HepG2 (cell line): ENCODE data around the gene PLEKHG4B. TPM values are rescaled to one million over a fixed set of nuclear protein-coding genes. Genes with fewer than 3 reads are reported as not detected.
"Not testable (repeated sequence)": the region's sequence is repeated elsewhere in the genome, so short reads cannot be mapped to it uniquely, and the experiment has no call there.

Source experiments
- ATAC-seq: fragments of 200-7000 bp; cut with Tn5 transposase; 3 replicates; pipeline ENCODE4 v1.9.1; 2020; ENCODE audit warnings: mild to moderate bottlenecking, moderate library complexity
- BruUV-seq: library from RNA; stranded (reverse); fragments of 400-500 nt; replicated peaks from 2 replicates; lab custom pipeline; 2021; lab: Mats Ljungman, UMichigan
- CTCF ChIA-PET: fragments of 300-600 bp; formaldehyde crosslinking; extraction: SDS; loops from one replicate; lab custom pipeline; 2021; ENCODE audit warnings: low total read pairs, inconsistent platforms, low intra/inter-chr PET ratio; lab: Yijun Ruan, JAX
- POLR2A ChIA-PET: fragments of 350-600 bp; sonication (Branson Sonifier 250); formaldehyde crosslinking; loops from one replicate; lab custom pipeline; 2020; ENCODE audit warnings: antibody characterized with exemption, inconsistent platforms; lab: Yijun Ruan, JAX
- DNase-seq: peaks from one replicate; pipeline ENCODE4 v3.0.0-alpha.2; 2015; ENCODE audit warnings: low spot score
- FAIRE-seq: peaks from 3 replicates; lab custom pipeline; 2011; peaks lifted over from hg19 to GRCh38; lab: Jason Lieb, UNC
- H2AFZ ChIP-seq: one replicate; pipeline ENCODE4 v1.6.1; 2011; ENCODE audit warnings: low read length, inconsistent platforms
- H3K27ac ChIP-seq: fragments of 300-600 bp; 3 replicates; pipeline ENCODE4 v1.8.0; 2011; ENCODE audit warnings: mixed run types, mild to moderate bottlenecking, mixed read lengths, low read length, inconsistent platforms; ENCODE audit not compliant: insufficient read depth; ENCODE audit errors: extremely low read length
- H3K27me3 ChIP-seq, 2 experiments: fragments of 200-600 bp in 1 of 2; 2 replicates in 1 of 2; 3 replicates in 1 of 2; pipeline versions ENCODE4 v1.6.0 to v1.8.0; 2011; ENCODE audit warnings: low read length in 2 of 2, mild to moderate bottlenecking in 2 of 2, moderate library complexity in 2 of 2, inconsistent platforms in 1 of 2; ENCODE audit not compliant: insufficient read depth in 2 of 2, control insufficient read depth in 1 of 2
- H3K36me3 ChIP-seq, 2 experiments: fragments of 200-600 bp in 1 of 2; replicated peaks in 1 of 2; 2 replicates in 1 of 2; 3 replicates in 1 of 2; pipeline versions ENCODE4 v1.5.1 to v1.8.0; 2011; ENCODE audit warnings: low read length in 2 of 2, inconsistent platforms in 1 of 2; ENCODE audit not compliant: insufficient read depth in 2 of 2, control insufficient read depth in 1 of 2
- H3K4me1 ChIP-seq: 2 replicates; pipeline ENCODE4 v1.5.1; 2012; ENCODE audit warnings: low read length, inconsistent platforms; ENCODE audit not compliant: insufficient read depth
- H3K4me2 ChIP-seq: 2 replicates; pipeline ENCODE4 v1.6.0; 2011; ENCODE audit warnings: low read depth, low read length, inconsistent platforms
- H3K4me3 ChIP-seq, 3 experiments: fragments of 200-600 bp in 1 of 3; sonication (generic), shearing (Covaris generic) in 1 of 3; replicated peaks in 1 of 3; 2 replicates each; pipeline ENCODE4 v1.5.1; 2011 to 2016; ENCODE audit warnings: low read length in 3 of 3, inconsistent platforms in 2 of 3, low read depth in 2 of 3, mild to moderate bottlenecking in 2 of 3, control low read depth in 1 of 3, mixed read lengths in 1 of 3; ENCODE audit not compliant: insufficient read depth in 1 of 3
- H3K79me2 ChIP-seq: one replicate; pipeline ENCODE4 v1.6.1; 2011; ENCODE audit warnings: low read length, inconsistent platforms; ENCODE audit not compliant: insufficient read depth
- H3K9ac ChIP-seq: 2 replicates; pipeline ENCODE4 v1.6.0; 2011; ENCODE audit warnings: mild to moderate bottlenecking, low read depth, low read length, inconsistent platforms; ENCODE audit not compliant: insufficient read depth
- H3K9me3 ChIP-seq: 2 replicates; pipeline ENCODE4 v1.5.1; 2012; ENCODE audit warnings: mild to moderate bottlenecking, low read length
- H4K20me1 ChIP-seq: 2 replicates; pipeline ENCODE4 v1.6.0; 2011; ENCODE audit warnings: inconsistent platforms, mild to moderate bottlenecking, low read length, moderate library complexity; ENCODE audit not compliant: insufficient read depth
- ATAD3A ChIP-seq: sonication (generic); formaldehyde crosslinking; IDR thresholded peaks from 2 replicates; pipeline ENCODE4 v1.4.0; 2020; ENCODE audit warnings: missing genetic modification reagents
- BCL3 ChIP-seq: sonication (generic); formaldehyde crosslinking; IDR thresholded peaks from 2 replicates; pipeline ENCODE4 v1.5.1; 2020; ENCODE audit warnings: mild to moderate bottlenecking, missing genetic modification reagents, moderate library complexity
- CBX2 ChIP-seq, 2 experiments: fragments of 200-600 bp in 1 of 2; sonication (generic); formaldehyde crosslinking in 1 of 2; IDR thresholded peaks; 2 replicates each; pipeline versions ENCODE4 v1.7.0 to v1.8.1; 2018 to 2022; ENCODE audit warnings: low read depth in 2 of 2, low read length in 1 of 2, mild to moderate bottlenecking in 1 of 2, missing genetic modification reagents in 1 of 2
- ETS1 ChIP-seq: sonication (generic); formaldehyde crosslinking; IDR thresholded peaks from 2 replicates; pipeline ENCODE4 v1.4.0; 2020; ENCODE audit warnings: missing genetic modification reagents
- HNRNPK ChIP-seq: fragments of 200-400 bp; formaldehyde crosslinking; IDR thresholded peaks from 2 replicates; pipeline ENCODE4 v1.6.1; 2018; ENCODE audit warnings: low read length, low read depth, moderate library complexity, mild to moderate bottlenecking; ENCODE audit not compliant: poor library complexity, severe bottlenecking
- KDM5B ChIP-seq: sonication (generic); formaldehyde crosslinking; IDR thresholded peaks from 2 replicates; pipeline ENCODE4 v1.4.0; 2020; ENCODE audit warnings: missing genetic modification reagents, mild to moderate bottlenecking, borderline replicate concordance
- MXD4 ChIP-seq: IDR thresholded peaks from 2 replicates; pipeline ENCODE4 v1.6.1; 2016; ENCODE audit warnings: mild to moderate bottlenecking, missing biosample characterization, missing genetic modification reagents
- NR3C1 ChIP-seq: sonication (generic); formaldehyde crosslinking; IDR thresholded peaks from 2 replicates; pipeline ENCODE4 v1.4.0; 2020; ENCODE audit warnings: missing genetic modification reagents
- SIX1 ChIP-seq: sonication (generic); formaldehyde crosslinking; IDR thresholded peaks from 2 replicates; pipeline ENCODE4 v1.4.0; 2020; ENCODE audit warnings: missing genetic modification reagents, borderline replicate concordance
- ZBTB37 ChIP-seq: sonication (generic); formaldehyde crosslinking; IDR thresholded peaks from 2 replicates; pipeline ENCODE4 v1.4.0; 2020; ENCODE audit warnings: mild to moderate bottlenecking, missing genetic modification reagents
- ZNF121 ChIP-seq: sonication (generic); formaldehyde crosslinking; IDR thresholded peaks from 2 replicates; pipeline ENCODE4 v1.5.0; 2020; ENCODE audit warnings: mild to moderate bottlenecking, missing genetic modification reagents
- ZNF614 ChIP-seq: IDR thresholded peaks from 2 replicates; pipeline ENCODE4 v1.6.1; 2018; ENCODE audit warnings: missing biosample characterization, missing genetic modification reagents, inconsistent platforms, borderline replicate concordance
- ZNF766 ChIP-seq: sonication (generic); formaldehyde crosslinking; IDR thresholded peaks from 2 replicates; pipeline ENCODE4 v1.5.0; 2020; ENCODE audit warnings: missing genetic modification reagents, borderline replicate concordance
- WGBS: methylation state at CpG from one replicate; pipeline ENCODE4 v1.1.6; 2017; ENCODE audit warnings: low lambda C conversion rate; 5-methylcytosine and 5-hydroxymethylcytosine counted together
- in situ Hi-C: cut with HindIII; loops from 2 replicates; pipeline ENCODE4 v1.10.0; 2017; ENCODE audit warnings: low pct_unique_long_range_greater_than_20kb; ENCODE audit not compliant: extremely low pct_ligation_motif_present
- intact Hi-C: fragments of 100-400 bp; cut with micrococcal nuclease; formaldehyde crosslinking; loops from one replicate; pipeline ENCODE4 v1.10.0; 2022; ENCODE audit not compliant: unreplicated experiment
- polyA plus RNA-seq, 8 experiments: library from polyadenylated mRNA; depleted of rRNA in 3 of 8; stranded (reverse) in 7 of 8; unstranded in 1 of 8; fragments of >200 nt; fragmentation: Illumina TruSeq in 4 of 8; extraction: Trizol in 4 of 8; gene quantifications; 2 replicates each; pipeline versions ENCODE4 v1.2.1 to v1.2.3, GENCODE V29; 2011 to 2016; ENCODE audit warnings: low read depth in 4 of 8, missing spikeins in 1 of 8, mixed read lengths in 1 of 8; ENCODE audit not compliant: insufficient read depth in 1 of 8
- total RNA-seq, 5 experiments: library from RNA; depleted of rRNA; stranded (reverse); fragments of >200 nt; fragmentation: Illumina TruSeq; extraction: Trizol; gene quantifications; 2 replicates each; pipeline ENCODE4 v1.2.3, GENCODE V29; 2016; ENCODE audit warnings: low read depth in 1 of 5
- TF ChIP-seq, protein P1 (sequence below): sonication (generic); formaldehyde crosslinking; IDR thresholded peaks from 2 replicates; pipeline ENCODE4 v1.8.0; 2022; ENCODE audit warnings: mild to moderate bottlenecking, missing genetic modification reagents, borderline replicate concordance

The PLEKHG4B gene
- total and polyA plus RNA-seq, 2 of the 13 experiments (the other 11 are each of a cell fraction or from before 2014, with no cell fraction given) = 0.09 TPM; not detected in 1

DNA sequence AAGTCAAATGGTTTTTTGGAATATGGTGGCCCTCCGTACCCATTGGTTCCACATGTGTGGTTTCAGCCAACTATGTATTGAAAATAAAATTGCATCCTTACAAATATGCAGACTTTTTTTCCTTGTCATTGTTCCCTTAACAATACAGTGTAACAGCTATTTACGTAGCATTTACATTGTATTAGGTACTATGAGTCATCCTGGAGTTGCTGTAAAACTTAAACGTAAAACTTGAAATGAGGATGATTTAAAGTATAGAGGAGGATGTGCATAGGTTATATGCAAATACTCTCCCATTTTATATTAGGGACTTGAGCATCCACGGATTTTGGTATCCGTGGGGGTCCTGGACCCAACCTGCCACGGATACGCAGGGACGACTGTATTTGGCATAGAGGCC lies 142.5 kb downstream of the PLEKHG4B start:
- in situ Hi-C loops (no loop called here), intact Hi-C loops (no loop called here)
- Histone ChIP-seq H3K27ac (no peak overlapping the region), H3K27me3 (no peaks in the 10 kb centered on the region), H4K20me1 (no peaks in the 10 kb centered on the region), H3K79me2 (no peaks in the 10 kb centered on the region), H3K36me3 (peaks cover 12 to 51% of the 10 kb centered on the region in 2 experiments; a peak in 4 of 5 replicates), H3K9ac (no peak overlapping the region), H3K4me2 (no peak overlapping the region), H2AFZ (no peak overlapping the region), H3K4me3 (no peak overlapping the region), H3K9me3 (no peaks in the 10 kb centered on the region), H3K4me1 (no peaks in the 10 kb centered on the region)
- TF ChIP-seq MXD4 (CRISPR knock-in tag) (no peak), ZNF766 (CRISPR knock-in tag) (no peak), SIX1 (no peak), HNRNPK (no peak), ZNF614 (no peak), ZBTB37 (CRISPR knock-in tag) (no peak), ETS1 (CRISPR knock-in tag) (no peak), ZNF121 (CRISPR knock-in tag) (no peak), BCL3 (no peak), ATAD3A (CRISPR knock-in tag) (no peak), NR3C1 (CRISPR knock-in tag) (no peak), KDM5B (CRISPR knock-in tag) (no peak), CBX2 (IDR thresholded peaks at IDR 0.05; ENCODE audit: low read depth, low read length) (no peak), CBX2 (CRISPR knock-in tag; IDR thresholded peaks at IDR 0.05; ENCODE audit: low read depth) (no peak)
- TF ChIP-seq, protein P1, sequence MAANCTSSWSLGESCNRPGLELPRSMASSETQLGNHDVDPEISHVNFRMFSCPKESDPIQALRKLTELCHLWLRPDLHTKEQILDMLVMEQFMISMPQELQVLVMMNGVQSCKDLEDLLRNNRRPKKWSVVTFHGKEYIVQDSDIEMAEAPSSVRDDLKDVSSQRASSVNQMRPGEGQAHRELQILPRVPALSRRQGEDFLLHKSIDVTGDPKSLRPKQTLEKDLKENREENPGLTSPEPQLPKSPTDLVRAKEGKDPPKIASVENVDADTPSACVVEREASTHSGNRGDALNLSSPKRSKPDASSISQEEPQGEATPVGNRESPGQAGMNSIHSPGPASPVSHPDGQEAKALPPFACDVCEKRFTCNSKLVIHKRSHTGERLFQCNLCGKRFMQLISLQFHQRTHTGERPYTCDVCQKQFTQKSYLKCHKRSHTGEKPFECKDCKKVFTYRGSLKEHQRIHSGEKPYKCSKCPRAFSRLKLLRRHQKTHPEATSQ (CRISPR knock-in tag) = no peak
- no peak for FAIRE-seq
- BruUV-seq = no TSS peak
- CTCF ChIA-PET = no interaction called here
- DNase-seq = no peak
- WGBS = over 99% methylated on average over 8 of the region's 8 CpGs
- ATAC-seq = no peak
- POLR2A ChIA-PET = no interaction called here

- H3K79me2 ChIP-seq, H3K4me3 ChIP-seq, H4K20me1 ChIP-seq, intact Hi-C loops, H3K27me3 ChIP-seq, BruUV-seq, H3K9me3 ChIP-seq, H3K4me2 ChIP-seq, H3K27ac ChIP-seq, ATAC-seq, H3K9ac ChIP-seq, CTCF ChIA-PET, in situ Hi-C loops, H2AFZ ChIP-seq, DNase-seq, H3K4me1 ChIP-seq, FAIRE-seq: not testable (repeated sequence)
- POLR2A ChIA-PET = interaction anchor here (0.9 kb wide), 1 partner anchor 36 kb away, joined by 4 read pairs; the partner anchor contains the start of gene PDCD6
- peaks cover 14 to 49% of the 10 kb centered on the region in 2 experiments; a peak in 4 of 5 replicates for H3K36me3 ChIP-seq
- 100% methylated on average over 6 of the region's 9 CpGs for WGBS
Measured at GRCh38 chr5:235527-235926, 143.6 kb downstream of the PLEKHG4B start.
